Left lung (tissue), 10 donors: ENCODE data around the gene CFAP45. TPM values are rescaled to one million over a fixed set of nuclear protein-coding genes. Genes with fewer than 3 reads are reported as not detected.

Experiments used
- ATAC-seq: fragments of 200-7000 bp; cut with Tn5 transposase; one replicate; pipeline ENCODE4 v1.9.1; 2020; ENCODE audit warnings: moderate library complexity
- DNase-seq, 4 donors: peaks; one replicate each; pipeline ENCODE4 v3.0.0-alpha.2; 2013 to 2020
- H3K27ac ChIP-seq, 2 donors: fragments of 200-600 bp; sonication (generic) in 1 of 2; one replicate each; pipeline versions ENCODE4 v1.5.0 to v1.8.0; 2020 to 2021
- H3K27me3 ChIP-seq, 2 donors: fragments of 200-600 bp; sonication (generic) in 1 of 2; one replicate each; pipeline versions ENCODE4 v1.5.0 to v1.8.0; 2020 to 2021
- H3K36me3 ChIP-seq, 2 donors: fragments of 200-600 bp; sonication (generic) in 1 of 2; one replicate each; pipeline versions ENCODE4 v1.5.0 to v1.8.0; 2020 to 2021
- H3K4me1 ChIP-seq, 2 donors: fragments of 200-600 bp; one replicate each; pipeline ENCODE4 v1.8.0; 2021
- H3K4me3 ChIP-seq, 2 donors: fragments of 200-600 bp; sonication (generic) in 1 of 2; one replicate each; pipeline versions ENCODE4 v1.5.0 to v1.8.0; 2020 to 2021; ENCODE audit warnings: mild to moderate bottlenecking in 1 of 2
- H3K9me3 ChIP-seq, 2 donors: fragments of 200-600 bp; sonication (generic) in 1 of 2; one replicate each; pipeline versions ENCODE4 v1.5.0 to v1.8.0; 2020 to 2021
- intact Hi-C, 2 donors: fragments of 100-400 bp; cut with DNase I; formaldehyde crosslinking; loops; one replicate each; pipeline versions ENCODE4 v1.11.2 to v1.14.2; 2022
- microRNA-seq, 2 donors: library from miRNA; unstranded; fragments of <30 nt; microRNA quantifications; one replicate each; pipeline ENCODE4, GENCODE V29; 2019
- polyA plus RNA-seq, 6 donors: library from polyadenylated mRNA; unstranded; fragments of 120-200 nt; gene quantifications; one replicate each; pipeline ENCODE4 v1.2.1, GENCODE V29; 2013; ENCODE audit not compliant: insufficient read length in 6 of 6
- total RNA-seq, 2 donors: library from RNA; stranded (reverse); fragmentation: NEBNext Ultra II Directional; extraction: Animal tissue kit (Norgen Biotek cat#: 25700); gene quantifications; one replicate each; pipeline ENCODE4 v1.2.1, GENCODE V29; 2021
- TF ChIP-seq, protein P1 (sequence below), 2 donors: fragments of 200-600 bp; sonication (generic) in 1 of 2; IDR thresholded peaks; one replicate each; pipeline versions ENCODE4 v1.5.0 to v1.8.0; 2021; ENCODE audit warnings: antibody characterized with exemption in 2 of 2
- donor health status: DM: no; HTN: yes; CAD: no.
- donor health status: DM: no; HTN: no; CAD: no.

Gene CFAP45
- total and polyA plus RNA-seq, 8 donors, result 1.1 to 12.4 (median 6.4) TPM

DNA sequence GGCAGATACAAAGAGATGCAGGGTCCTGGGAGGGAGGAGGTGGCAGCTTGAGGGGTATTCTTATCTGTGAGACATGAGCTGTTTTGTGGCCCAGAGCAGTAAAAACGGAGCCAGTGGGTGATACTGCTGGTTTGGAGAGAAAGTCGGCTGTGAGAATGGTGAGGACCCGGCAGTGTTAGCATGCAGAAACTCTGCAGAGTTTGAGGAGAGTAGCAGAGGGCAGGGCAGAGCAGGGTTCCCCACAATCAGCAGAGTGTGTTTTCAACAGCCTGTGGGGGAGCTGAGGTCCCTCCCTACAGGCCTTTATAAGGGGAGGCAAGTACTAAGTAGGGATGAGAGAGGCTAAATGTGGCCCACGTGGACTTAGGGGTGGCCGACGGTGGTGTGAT, 72.9 kb downstream of the CFAP45 start:
- H3K4me3 ChIP-seq, result peak overlapping the region in 1 of 2 donors; percentile 44
- TF ChIP-seq, protein P1, sequence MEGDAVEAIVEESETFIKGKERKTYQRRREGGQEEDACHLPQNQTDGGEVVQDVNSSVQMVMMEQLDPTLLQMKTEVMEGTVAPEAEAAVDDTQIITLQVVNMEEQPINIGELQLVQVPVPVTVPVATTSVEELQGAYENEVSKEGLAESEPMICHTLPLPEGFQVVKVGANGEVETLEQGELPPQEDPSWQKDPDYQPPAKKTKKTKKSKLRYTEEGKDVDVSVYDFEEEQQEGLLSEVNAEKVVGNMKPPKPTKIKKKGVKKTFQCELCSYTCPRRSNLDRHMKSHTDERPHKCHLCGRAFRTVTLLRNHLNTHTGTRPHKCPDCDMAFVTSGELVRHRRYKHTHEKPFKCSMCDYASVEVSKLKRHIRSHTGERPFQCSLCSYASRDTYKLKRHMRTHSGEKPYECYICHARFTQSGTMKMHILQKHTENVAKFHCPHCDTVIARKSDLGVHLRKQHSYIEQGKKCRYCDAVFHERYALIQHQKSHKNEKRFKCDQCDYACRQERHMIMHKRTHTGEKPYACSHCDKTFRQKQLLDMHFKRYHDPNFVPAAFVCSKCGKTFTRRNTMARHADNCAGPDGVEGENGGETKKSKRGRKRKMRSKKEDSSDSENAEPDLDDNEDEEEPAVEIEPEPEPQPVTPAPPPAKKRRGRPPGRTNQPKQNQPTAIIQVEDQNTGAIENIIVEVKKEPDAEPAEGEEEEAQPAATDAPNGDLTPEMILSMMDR (IDR thresholded peaks at IDR 0.05), result no peak
- no peak for ATAC-seq
- no peaks in the 10 kb centered on the region for H3K36me3 ChIP-seq
- intact Hi-C loops, result no loop called here
- no peaks in the 10 kb centered on the region for H3K27me3 ChIP-seq
- H3K9me3 ChIP-seq, result no peaks in the 10 kb centered on the region
- peak overlapping the region; percentile 36 to 64 for H3K27ac ChIP-seq
- DNase-seq, result no peak
- H3K4me1 ChIP-seq, result peaks cover 0 to 66% of the 10 kb centered on the region in 2 donors

DNA sequence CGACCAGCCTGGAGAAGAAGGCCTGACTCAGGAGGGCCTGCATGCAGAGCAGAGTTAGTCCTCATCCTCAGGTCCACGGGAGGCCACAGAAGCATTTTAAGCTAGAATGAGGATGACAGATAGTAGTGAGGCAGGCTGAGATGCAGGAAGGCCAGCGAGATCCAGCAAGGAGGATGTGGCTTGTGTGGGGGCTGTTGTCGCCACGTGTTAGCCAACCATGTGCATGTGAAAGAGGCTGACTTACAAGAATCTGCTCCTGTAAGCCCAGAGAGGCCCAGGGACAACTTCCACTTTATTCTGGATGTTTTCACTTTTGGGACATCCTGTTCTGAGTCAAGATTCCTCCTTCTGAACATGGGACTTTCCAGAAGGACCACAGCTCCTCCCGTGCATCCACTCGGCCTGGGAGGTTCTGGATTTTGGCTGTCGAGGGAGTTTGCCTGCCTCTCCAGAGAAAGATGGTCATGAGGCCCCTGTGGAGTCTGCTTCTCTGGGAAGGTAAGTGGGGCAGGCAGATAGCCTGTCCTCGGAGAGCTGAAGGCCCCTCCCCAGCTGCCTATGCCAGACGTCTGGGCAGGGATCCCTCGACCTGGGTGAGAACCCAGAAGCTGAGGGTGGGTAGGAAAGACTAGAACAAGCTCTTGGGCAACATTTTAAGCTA, 73.4 kb downstream of the CFAP45 start, which contains the start of gene SLAMF8:
TSS of gene SLAMF8 (plus strand) at position 433 of the 661 bp plus-strand sequence. CDS start at position 459, 26 bp downstream.
- Histone ChIP-seq H3K27ac (peak within 1 kb of the TSS; percentile 36 to 64), H3K36me3 (no peaks in the 10 kb centered on the region), H3K9me3 (no peaks in the 10 kb centered on the region), H3K4me3 (peak within 1 kb of the TSS in 1 of 2 donors; percentile 44), H3K4me1 (peaks cover 0 to 66% of the 10 kb centered on the region in 2 donors), H3K27me3 (no peaks in the 10 kb centered on the region)
- intact Hi-C loops, result no loop called here
- TF ChIP-seq, protein P1 (IDR thresholded peaks at IDR 0.05), result no peak
- DNase-seq, result peak in 1 of 4 donors; percentile 69
- ATAC-seq, result peak; percentile 60

DNA sequence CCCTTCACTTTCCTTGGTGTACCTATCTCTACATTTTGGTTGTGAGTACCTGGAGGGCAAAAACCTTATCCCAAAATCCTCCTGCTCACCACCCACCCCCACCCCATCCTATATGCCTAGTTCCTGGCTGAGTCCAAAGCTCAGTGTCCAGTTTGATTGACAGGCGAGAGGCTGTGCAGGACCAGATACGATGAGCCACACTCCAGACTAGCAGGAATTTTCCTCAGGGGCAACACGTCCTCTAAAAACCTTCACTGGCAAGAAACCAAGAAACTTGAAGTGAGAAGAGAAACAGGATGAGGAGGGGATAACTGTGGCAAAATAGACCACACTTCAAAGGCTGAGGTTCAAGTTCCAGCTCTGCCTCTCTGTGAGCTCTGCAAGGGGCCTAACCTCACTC, 74.4 kb downstream of the CFAP45 start:
- ATAC-seq, result no peak
- Histone ChIP-seq H3K36me3 (no peaks in the 10 kb centered on the region), H3K27me3 (no peaks in the 10 kb centered on the region), H3K27ac (peak overlapping the region in 1 of 2 donors; percentile 64), H3K9me3 (no peaks in the 10 kb centered on the region), H3K4me1 (peaks cover 0 to 66% of the 10 kb centered on the region in 2 donors), H3K4me3 (peak overlapping the region in 1 of 2 donors; percentile 44)
- intact Hi-C loops, result no loop called here
- TF ChIP-seq, protein P1 (IDR thresholded peaks at IDR 0.05), result no peak
- DNase-seq, result no peak

DNA sequence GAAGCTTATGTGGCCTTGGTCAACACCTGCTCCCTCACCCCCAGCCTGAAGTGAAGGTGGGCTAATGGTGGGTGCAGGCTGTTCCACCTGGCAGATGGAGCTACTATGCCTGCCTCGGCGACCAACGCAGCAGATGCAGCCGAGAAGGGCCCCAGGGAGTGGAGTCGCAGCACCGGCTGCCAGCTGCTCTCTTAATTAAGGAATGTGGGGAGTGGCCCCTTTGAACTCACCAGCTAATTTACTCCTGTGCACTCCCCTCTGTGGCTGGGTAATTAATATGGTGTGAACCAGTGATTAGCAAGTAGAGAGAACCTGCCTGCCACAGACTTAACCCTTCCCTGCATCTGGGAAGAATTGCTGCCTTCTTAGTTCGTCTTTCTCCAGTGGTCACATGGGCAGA, 76.6 kb downstream of the CFAP45 start:
- peak; percentile 50 for ATAC-seq
- Histone ChIP-seq H3K9me3 (no peaks in the 10 kb centered on the region), H3K27me3 (no peaks in the 10 kb centered on the region), H3K4me1 (peaks cover 0 to 46% of the 10 kb centered on the region in 2 donors), H3K36me3 (no peaks in the 10 kb centered on the region), H3K27ac (no peak overlapping the region), H3K4me3 (no peak overlapping the region)
- TF ChIP-seq, protein P1 (IDR thresholded peaks at IDR 0.05), result no peak
- intact Hi-C loops, result no loop called here
- no peak for DNase-seq

Small RNAs within 50 kb of the gene (microRNA-seq; reads per million reads assigned to microRNA genes)
- gene MIR4259, result 0 reads per million in 2 donors

Other genes with a start within 250 kb of the CFAP45 start
- gene CRP, start 185.6 kb downstream of the CFAP45 start, total RNA-seq, result not detected
- not detected for gene CRP, start 185.6 kb downstream of the CFAP45 start, polyA plus RNA-seq
- gene DUSP23, start 119.2 kb downstream of the CFAP45 start, total RNA-seq, result 10 to 100 TPM; 49.5 to 56.4 TPM
- gene DUSP23, start 119.2 kb downstream of the CFAP45 start, polyA plus RNA-seq, result 10 to 100 TPM; 10.1 to 16.4 (median 12.8) TPM
- gene FCRL6, start 97.8 kb downstream of the CFAP45 start, total RNA-seq, result 1 to 10 TPM in 1 of 2 donors, under 1 TPM in 1; 0.73 to 2.2 TPM
- gene FCRL6, start 97.8 kb downstream of the CFAP45 start, polyA plus RNA-seq, result under 1 TPM; 0.38 to 0.63 (median 0.44) TPM
- 10 to 100 TPM; 15.2 to 41.3 TPM for gene SLAMF8, start 73.3 kb downstream of the CFAP45 start, total RNA-seq
- gene SLAMF8, start 73.3 kb downstream of the CFAP45 start, polyA plus RNA-seq, result 1 to 10 TPM in 2 of 6 donors, under 1 TPM in 4; 0.28 to 1.4 (median 0.52) TPM
- not detected for gene VSIG8, start 37.5 kb downstream of the CFAP45 start, total RNA-seq
- gene VSIG8, start 37.5 kb downstream of the CFAP45 start, polyA plus RNA-seq, result under 1 TPM in 2 of 6 donors, not detected in 4; 0.10 to 0.14 TPM
- 100 to 1,000 TPM; 565 to 617 TPM for gene TAGLN2, start 25.3 kb upstream of the CFAP45 start, total RNA-seq
- 100 to 1,000 TPM; 301 to 479 (median 330) TPM for gene TAGLN2, start 25.3 kb upstream of the CFAP45 start, polyA plus RNA-seq
- gene IGSF9, start 45.4 kb upstream of the CFAP45 start, total RNA-seq, result 1 to 10 TPM; 2.8 to 3.0 TPM
- 10 to 100 TPM; 12.2 to 16.9 (median 14.6) TPM for gene IGSF9, start 45.4 kb upstream of the CFAP45 start, polyA plus RNA-seq
- not detected for gene SLAMF9, start 54.1 kb upstream of the CFAP45 start, total RNA-seq
- not detected for gene SLAMF9, start 54.1 kb upstream of the CFAP45 start, polyA plus RNA-seq
- 1 to 10 TPM; 7.0 to 9.5 TPM for gene PIGM, start 131.8 kb upstream of the CFAP45 start, total RNA-seq
- gene PIGM, start 131.8 kb upstream of the CFAP45 start, polyA plus RNA-seq, result 10 to 100 TPM; 11.6 to 13.2 (median 12.6) TPM
- under 1 TPM in 1 of 2 donors, not detected in 1; 0.58 TPM for gene KCNJ10, start 170.0 kb upstream of the CFAP45 start, total RNA-seq
- gene KCNJ10, start 170.0 kb upstream of the CFAP45 start, polyA plus RNA-seq, result under 1 TPM; 0.27 to 0.72 (median 0.50) TPM
- gene KCNJ9, start 181.4 kb upstream of the CFAP45 start, total RNA-seq, result not detected
- gene KCNJ9, start 181.4 kb upstream of the CFAP45 start, polyA plus RNA-seq, result under 1 TPM in 3 of 6 donors, not detected in 3; 0.04 to 0.10 (median 0.08) TPM
- gene IGSF8, start 198.5 kb upstream of the CFAP45 start, total RNA-seq, result 10 to 100 TPM; 27.5 to 38.3 TPM
- gene IGSF8, start 198.5 kb upstream of the CFAP45 start, polyA plus RNA-seq, result 10 to 100 TPM; 28.3 to 33.7 (median 31.7) TPM
- 1 to 10 TPM; 2.8 to 5.0 TPM for gene ATP1A2, start 215.6 kb upstream of the CFAP45 start, total RNA-seq
- 10 to 100 TPM in 4 of 6 donors, 1 to 10 TPM in 2; 7.7 to 15.9 (median 12.4) TPM for gene ATP1A2, start 215.6 kb upstream of the CFAP45 start, polyA plus RNA-seq